GM19468 (cell line): Measurements from ENCODE around the gene CSRNP3.

ENCODE experiments used
- ATAC-seq: cut with Tn5 transposase; IDR thresholded peaks from one replicate; pipeline ENCODE4 v1.9.1; 2021; ENCODE audit warnings: mild to moderate bottlenecking, moderate library complexity, moderate number of reproducible peaks; ENCODE audit not compliant: unreplicated experiment; ENCODE audit errors: extremely low read depth

The CSRNP3 gene, protein sequence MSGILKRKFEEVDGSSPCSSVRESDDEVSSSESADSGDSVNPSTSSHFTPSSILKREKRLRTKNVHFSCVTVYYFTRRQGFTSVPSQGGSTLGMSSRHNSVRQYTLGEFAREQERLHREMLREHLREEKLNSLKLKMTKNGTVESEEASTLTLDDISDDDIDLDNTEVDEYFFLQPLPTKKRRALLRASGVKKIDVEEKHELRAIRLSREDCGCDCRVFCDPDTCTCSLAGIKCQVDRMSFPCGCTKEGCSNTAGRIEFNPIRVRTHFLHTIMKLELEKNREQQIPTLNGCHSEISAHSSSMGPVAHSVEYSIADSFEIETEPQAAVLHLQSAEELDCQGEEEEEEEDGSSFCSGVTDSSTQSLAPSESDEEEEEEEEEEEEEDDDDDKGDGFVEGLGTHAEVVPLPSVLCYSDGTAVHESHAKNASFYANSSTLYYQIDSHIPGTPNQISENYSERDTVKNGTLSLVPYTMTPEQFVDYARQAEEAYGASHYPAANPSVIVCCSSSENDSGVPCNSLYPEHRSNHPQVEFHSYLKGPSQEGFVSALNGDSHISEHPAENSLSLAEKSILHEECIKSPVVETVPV

DNA sequence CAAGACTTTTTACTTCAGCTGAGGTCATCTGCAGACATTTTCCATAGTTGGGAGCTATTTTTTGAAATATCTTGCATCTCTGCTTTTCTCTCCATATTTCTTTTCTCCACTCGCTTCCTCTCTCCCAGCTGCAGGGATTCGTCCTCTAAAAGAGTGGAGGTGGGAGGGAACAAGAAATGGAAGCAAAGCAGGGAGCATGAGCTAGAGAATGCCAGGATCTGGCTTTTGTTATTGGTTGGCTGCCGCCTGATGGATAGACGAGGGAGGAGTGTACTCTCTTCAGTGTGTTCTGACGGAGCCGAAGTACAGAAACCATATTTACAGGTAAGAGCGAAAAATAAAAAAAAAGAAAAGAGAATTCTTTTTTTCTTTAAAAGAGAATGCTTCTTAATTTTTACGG lies at the start of gene CSRNP3:
Gene CSRNP3, plus strand, starts transcription at position 282 of the 400 bp plus-strand sequence. CDS start 125,368 bp downstream, outside the sequence.
- ATAC-seq: no peak

DNA sequence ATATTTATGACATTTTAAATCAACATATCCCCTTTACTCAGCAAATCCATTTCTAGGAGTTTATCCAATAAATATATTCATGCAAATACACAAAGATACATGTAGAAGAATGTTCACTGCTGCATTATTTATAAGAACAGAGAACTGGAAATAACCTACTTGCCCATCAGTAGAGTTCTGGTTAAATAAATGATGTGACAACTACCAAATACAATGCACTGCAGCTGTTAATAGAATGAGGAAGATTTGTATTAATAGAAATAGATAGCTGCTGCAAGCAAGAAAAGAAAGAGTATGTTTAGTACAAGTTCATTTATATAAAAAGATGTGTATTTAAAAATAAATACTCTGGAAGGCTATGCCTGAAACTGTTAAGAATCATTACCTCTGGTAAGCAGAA lies 49.3 kb upstream of the CSRNP3 start:
- no peak for ATAC-seq

DNA sequence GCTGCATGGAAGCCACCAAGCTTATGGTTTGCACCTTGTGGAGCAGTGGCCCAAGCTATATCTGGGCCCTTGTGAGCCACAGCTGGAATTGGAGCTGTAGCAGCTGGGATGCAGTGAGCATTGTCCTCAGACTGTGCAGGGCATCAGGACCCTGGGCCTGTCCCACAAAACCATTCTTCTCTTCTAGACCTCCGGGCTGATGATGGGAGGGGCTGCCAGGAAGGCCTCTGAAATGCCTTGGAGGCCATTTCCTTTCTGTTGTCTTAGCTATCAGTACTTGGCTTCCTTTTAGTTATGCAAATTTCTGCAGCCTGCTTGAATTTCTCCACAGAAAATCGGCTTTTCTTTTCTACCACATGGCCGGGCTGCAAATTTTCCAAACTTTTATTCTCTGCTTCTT lies 46.4 kb upstream of the CSRNP3 start:
- ATAC-seq: no peak

DNA sequence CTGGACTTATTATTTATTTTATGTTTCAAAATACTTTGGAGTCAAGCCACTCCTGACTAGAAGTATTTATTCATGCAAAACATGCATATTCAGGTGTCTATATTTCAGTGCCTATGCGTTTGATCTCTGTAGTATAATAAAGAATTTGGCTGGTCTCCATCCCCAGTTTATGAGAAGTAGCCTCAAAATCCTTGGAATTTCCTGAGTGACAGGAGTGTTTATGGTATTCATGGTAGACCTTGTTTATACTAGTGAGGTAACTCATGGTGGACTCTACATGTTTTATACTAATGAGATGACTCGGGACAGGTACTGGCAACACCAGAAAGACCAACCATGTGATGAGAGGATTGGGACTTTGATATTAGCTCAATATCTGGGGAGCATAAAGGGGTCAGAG lies 43.9 kb upstream of the CSRNP3 start:
- ATAC-seq: no peak

DNA sequence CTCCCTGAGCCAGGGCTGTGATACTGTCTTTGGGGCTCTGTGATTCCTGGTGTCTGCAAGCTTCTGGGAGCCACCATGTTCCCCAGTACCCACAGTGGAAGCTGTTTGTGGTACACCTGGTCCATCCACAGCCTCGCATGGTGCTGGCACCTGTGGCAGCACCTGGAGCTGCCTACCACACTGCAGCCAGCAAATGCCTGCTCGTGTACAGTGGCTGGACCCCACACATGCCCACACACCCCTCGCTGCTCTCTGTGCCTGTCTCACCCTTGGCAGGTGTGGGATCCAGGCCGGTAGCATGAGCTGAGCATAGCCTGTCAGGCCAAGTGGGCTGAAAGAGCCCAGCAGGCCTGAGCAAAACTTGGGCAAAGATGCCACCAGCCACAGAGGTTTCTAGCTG lies 41.8 kb upstream of the CSRNP3 start:
- ATAC-seq: no peak

- no peak for ATAC-seq
These were observed 40.6 kb upstream of the CSRNP3 start for GRCh38 chr2:165428926-165429325.

- ATAC-seq: no peak
These were observed 38.5 kb upstream of the CSRNP3 start for GRCh38 chr2:165431014-165431413.

GRCh38 chr2:165432234-165432966 lies 37.1 kb upstream of the CSRNP3 start:
- no peak for ATAC-seq

DNA sequence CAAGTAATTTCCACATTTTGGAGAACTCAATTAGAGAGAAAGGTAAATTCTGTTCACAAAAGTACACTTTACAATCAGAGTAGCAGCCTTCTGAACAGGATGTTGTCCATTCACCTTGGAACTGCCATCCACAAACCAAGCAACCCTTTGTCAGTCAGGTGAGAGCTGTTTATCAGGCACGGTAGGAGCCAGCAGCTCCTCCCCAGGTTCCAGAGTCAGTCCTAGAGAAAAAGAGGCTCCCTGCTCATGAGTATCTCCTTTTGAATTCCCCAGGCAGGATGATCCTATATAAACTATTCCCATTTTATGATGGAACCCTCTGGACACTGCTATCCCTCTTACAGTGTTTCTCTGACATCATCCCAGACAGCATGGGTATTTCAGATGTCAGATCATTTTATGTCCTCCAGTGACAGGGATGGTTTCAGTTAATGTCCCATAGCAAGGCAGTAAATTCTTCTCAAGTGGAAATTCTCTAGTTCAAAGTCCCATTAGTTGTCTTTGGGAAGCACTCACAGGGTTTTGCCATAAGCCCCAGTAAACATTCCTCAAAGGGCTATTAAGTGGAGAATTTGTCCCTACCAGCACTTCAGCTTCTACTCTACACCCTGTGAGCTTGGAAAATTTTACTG lies 34.5 kb upstream of the CSRNP3 start:
- ATAC-seq: no peak

DNA sequence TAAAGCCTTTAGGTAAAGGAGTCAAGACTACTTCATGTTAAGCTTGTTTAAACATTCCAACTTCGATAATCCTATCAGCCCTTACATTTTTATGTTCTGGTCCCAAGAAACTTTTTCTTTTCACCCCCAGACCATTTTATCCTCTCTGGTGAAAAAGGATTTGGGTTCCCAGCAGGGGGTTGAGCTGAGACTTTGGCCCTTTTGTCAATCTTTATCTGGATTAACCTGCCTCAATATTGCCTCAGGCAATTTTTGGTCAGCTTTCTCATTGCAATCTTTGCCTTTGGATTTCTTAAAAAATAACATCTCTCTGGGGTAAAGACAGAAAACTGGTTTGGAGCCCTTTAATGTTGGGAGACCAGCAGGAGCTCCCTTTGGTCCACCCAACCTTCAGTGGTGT lies 33.9 kb upstream of the CSRNP3 start:
- ATAC-seq: no peak

DNA sequence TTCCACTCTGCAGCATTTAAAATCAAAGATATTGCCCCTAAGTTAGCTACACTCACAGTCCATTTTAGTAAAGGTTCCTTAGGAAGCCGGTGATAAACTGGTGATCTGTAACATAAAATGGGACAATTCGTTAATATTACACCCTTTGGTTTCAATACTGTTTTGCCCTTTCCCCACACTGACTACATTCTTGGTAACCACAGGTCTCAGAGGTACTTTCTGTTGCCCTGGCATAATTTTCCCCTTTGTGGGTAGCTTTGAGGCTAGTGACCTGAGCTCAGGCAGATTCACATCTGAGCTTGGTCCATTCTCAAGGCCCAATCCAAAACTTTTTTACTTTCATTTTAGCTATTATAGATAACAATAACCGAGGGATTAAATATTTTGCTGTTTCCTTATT lies 32.9 kb upstream of the CSRNP3 start:
- no peak for ATAC-seq

DNA sequence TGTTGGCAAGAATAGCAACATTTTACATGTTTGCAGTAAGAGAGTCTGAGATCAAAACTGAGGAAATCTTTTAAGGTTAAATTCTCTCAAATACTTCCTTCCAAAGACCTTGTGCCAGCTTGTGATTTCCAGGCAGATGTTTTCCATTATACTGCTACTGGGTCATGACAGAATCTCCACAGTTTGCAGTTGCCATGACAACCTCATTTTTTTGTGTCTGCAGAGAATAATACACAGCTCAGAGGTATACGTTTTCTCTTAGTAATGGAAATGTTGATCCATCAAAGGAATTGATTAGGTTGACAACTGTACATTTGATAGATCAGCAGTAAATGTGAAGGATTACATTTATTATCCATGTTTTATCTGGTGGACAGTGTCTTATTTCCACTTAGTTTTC lies 29.1 kb upstream of the CSRNP3 start:
- no peak for ATAC-seq

DNA sequence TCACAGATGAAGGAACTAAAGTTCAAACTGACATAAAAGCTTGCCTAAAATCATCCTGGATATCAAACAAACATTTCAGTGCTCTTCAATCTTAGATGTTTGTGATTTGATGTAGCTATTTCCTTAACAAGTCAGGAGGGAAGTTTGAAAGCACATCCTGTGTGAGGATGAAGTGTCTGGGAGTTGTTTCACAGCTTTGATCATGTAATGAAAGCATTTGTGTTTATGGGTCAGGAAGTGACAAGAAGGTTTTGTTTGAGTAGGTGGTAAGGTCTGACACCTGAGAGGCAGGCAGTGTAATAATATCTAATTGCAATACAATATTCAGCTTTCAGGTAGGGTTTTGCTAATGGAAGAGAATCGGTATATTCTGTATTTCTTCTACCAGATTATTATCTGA lies 26.0 kb upstream of the CSRNP3 start:
- no peak for ATAC-seq

GRCh38 chr2:165448406-165448805 lies 21.1 kb upstream of the CSRNP3 start:
- ATAC-seq: no peak

GRCh38 chr2:165450156-165450555 lies 19.3 kb upstream of the CSRNP3 start:
- no peak for ATAC-seq

- no peak for ATAC-seq
These were observed 17.2 kb upstream of the CSRNP3 start for GRCh38 chr2:165452327-165452726.

DNA sequence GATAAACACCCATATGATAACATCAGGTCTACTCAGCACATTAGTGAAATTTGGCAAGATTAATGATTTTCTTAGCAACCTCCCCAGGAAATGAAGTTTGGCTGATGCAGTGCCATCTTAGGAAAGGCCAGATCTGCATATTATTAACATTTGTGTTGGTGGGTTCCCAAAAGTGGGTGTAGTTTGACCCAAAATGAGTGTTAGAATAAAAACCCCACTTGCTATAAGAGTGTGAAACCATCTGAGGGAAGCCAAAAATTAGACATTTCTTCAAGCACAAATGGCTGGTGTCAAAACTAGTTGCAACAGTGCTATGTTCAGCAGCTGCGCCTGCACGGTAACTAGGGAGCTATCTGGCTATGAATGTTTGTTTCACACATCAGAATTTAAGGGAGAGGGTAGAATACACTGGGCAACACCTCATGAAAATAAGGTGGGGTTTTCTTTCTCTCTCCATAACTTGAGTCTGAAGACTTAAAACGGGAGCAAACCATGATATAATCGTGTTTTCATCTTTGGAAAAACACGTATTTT lies 15.9 kb upstream of the CSRNP3 start:
- no peak for ATAC-seq

GRCh38 chr2:165454905-165455304 lies 14.6 kb upstream of the CSRNP3 start:
- ATAC-seq: no peak

DNA sequence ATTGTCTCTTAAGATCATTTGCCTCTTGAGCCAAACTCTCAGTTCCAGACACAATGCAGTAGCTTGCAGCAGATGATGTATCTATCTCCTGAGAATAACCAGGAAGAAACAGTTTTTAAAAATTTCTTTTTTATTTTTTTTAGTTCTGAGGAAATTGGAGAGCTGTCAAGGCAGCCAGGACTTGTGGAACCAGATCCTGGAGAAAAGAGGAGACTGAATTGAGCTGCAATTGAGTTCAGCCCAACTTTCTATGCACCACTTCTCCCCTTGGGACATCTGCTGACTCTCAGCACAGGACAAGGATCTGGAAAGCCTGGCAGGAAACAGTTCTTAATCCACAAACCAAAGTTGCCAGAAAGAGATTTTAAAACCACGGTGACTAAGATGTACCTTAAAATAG lies 13.5 kb upstream of the CSRNP3 start:
- no peak for ATAC-seq

DNA sequence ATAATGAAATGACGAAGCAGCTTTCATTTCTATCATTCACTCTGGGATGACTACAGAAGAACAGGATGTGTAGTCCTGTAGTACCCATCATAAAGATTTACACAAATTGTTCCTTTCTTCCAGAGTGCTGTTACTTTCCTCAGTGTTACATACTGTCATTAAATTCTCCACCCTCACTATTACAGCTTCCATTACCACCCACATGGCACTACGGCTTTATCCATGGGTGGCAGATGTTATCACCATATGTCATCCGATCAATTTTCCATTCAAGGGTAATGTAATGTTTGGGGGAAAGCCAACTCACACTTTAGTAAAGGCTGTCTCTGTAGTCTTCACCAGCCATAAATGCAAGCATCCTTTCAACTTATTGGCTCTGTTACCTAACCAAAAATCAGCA lies 7.1 kb upstream of the CSRNP3 start:
- ATAC-seq: no peak

- no peak for ATAC-seq
These were observed 3.1 kb upstream of the CSRNP3 start for GRCh38 chr2:165466386-165466785.
